GM12875 (cell line): ENCODE results near the gene WDR37.

Experiments
- H3K4me3 ChIP-seq: one replicate; pipeline ENCODE4 v1.5.1; 2011; ENCODE audit warnings: low read depth, low read length, control low read depth
- CTCF ChIP-seq: IDR thresholded peaks from 2 replicates; pipeline ENCODE4 v1.5.1; 2011; ENCODE audit warnings: low read depth, mild to moderate bottlenecking, control low read depth, inconsistent platforms, low read length, moderate library complexity, borderline replicate concordance; ENCODE audit not compliant: insufficient read depth

The WDR37 gene

DNA sequence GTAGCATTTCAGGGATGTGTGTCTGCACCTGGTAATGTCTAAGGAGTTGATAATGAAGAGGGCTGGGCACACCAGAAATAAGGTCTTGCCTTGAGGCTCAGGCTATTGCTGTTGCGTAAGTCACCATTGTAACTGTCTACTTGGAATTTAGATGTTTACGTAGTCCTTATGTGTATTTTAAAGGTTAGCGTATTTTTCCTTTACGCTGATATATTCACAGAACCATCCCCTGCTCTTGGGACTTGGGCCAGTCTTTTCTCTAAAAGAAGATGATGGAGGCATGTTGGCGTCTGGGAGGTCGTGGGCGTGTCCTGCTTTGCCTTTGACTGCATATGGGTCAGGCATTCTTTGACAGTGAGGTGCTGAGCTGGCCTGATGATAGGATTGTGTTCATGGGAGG, 14.7 kb downstream of the WDR37 start:
- H3K4me3 ChIP-seq, result no peak overlapping the region
- no peak for TF ChIP-seq CTCF

GRCh38 chr10:1074052-1074747, 18.0 kb downstream of the WDR37 start:
- H3K4me3 ChIP-seq, result no peak overlapping the region
- TF ChIP-seq CTCF, result no peak

DNA sequence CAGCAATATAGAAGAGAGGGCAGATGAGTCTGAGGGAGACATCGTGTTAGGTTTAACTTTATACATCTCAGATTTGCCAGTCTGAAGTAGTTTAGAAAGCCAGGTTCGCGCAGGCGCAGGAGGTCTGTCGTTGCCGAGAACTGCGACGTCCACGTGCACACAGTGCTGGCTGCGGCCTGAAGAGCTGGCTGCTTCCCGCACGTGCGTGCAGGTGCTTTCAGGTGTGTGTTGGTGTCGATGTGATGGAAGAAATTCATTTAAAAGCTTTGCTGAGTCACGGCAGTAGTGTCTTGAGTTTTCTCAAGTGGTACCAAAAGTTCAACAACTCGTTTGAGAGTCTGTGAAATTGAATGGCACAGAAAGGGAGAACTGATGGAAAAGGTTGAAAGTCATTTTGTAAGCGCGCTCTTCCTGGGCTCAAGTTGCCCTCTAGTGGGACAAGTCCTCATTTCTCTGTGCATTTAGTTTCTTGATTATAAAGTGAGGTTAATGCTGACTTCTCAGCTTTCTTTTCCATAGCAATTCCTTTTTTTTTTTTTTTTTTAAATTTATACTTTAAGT, 18.6 kb downstream of the WDR37 start:
- no peak overlapping the region for H3K4me3 ChIP-seq
- TF ChIP-seq CTCF, result no peak; the same call in 1 of the 2 replicates

GRCh38 chr10:1078668-1079067, 22.5 kb downstream of the WDR37 start:
- H3K4me3 ChIP-seq, result no peak overlapping the region
- TF ChIP-seq CTCF, result no peak

DNA sequence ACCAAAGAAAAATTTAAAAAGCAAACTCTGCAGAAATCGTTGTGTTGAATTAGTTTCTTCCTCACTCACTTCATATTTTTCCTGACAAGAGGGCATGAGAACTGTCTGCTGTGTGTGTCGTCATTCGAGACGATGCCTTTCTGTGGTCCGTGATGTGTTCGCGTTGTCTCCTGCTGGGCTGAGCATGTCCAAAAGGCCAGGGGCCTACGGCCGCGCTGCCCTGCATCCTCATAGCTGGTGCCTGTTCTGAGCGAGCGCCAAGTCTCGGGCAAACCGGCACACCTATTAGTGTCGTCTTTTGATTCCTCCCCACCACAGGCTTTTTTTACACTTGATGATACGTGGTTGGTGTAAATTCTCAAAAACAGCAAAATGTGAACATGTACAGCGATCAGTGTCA, 27.4 kb downstream of the WDR37 start:
- H3K4me3 ChIP-seq, result no peak overlapping the region
- no peak for TF ChIP-seq CTCF

DNA sequence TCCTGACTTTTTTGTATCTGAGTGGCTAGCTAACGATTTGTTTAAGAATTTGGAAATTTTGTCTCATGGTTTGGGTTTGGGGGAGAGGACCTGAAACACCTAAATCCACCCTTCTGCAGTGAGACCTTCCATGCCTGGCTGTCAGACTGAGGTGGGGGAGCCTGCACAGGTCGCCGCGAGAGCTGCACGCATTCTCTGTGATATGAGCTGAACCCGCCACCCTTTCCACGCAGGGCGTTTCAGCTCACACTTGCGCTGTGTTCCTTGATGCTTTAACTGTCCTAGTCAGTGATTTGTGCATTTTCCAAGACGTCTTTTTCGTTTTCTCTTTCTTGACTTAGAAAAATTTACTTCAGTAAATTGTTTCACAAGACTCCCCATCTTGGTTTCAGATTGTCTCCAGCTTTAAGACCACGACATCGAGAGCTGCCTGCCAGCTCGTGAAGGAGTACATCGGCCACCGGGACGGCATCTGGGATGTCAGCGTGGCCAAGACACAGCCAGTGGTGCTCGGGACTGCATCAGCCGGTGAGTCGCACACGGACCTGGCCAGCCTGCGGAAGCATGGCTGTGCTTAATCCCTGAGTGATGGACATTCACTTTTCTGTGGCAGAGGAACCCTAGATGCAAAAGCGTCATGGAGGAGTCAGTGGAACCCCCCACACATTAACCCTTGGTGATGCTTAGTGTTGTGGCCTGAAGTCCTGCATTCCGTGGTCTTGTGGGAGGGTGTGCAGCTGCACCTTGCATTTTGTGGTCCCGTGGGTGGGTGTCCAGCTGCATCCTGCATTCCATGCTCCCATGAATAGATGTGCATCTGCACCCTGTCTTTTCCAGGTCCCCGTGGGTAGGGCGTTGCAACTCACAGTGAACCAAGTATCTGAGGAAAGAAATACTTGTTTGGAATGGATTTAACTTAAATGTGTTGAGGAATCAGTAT, 28.1 kb downstream of the WDR37 start:
- TF ChIP-seq CTCF, result no peak
- H3K4me3 ChIP-seq, result no peak overlapping the region
